Thyroid gland (tissue), 4 donors: Measurements from ENCODE around the gene RAD52.

Experiments
- CTCF ChIP-seq, 6 experiments: fragments of 200-600 bp in 3 of 6; fragments of 450-650 bp in 3 of 6; sonication (generic) in 3 of 6; IDR thresholded peaks; one replicate each; pipeline ENCODE4 v1.5.1; 2016 to 2019; ENCODE audit warnings: antibody characterized with exemption in 6 of 6, mild to moderate bottlenecking in 2 of 6, inconsistent platforms in 1 of 6, moderate library complexity in 1 of 6
- POLR2A ChIP-seq, 2 donors: fragments of 450-650 bp; IDR thresholded peaks; one replicate each; pipeline ENCODE4 v1.6.1; 2017; ENCODE audit warnings: antibody characterized with exemption in 2 of 2, mild to moderate bottlenecking in 2 of 2, moderate library complexity in 1 of 2

GRCh38 chr12:958588-959123 lies 9.2 kb upstream of the RAD52 start:
- TF ChIP-seq CTCF (IDR thresholded peaks at IDR 0.05): no peak
- no peak for TF ChIP-seq POLR2A (IDR thresholded peaks at IDR 0.05)
